HG03025 (cell line): Measurements from ENCODE around the gene ARHGEF38.
"Not testable (repeated sequence)": the region's sequence is repeated elsewhere in the genome, so short reads cannot be mapped to it uniquely, and the experiment has no call there.

ENCODE experiments used
- ATAC-seq: cut with Tn5 transposase; IDR thresholded peaks from one replicate; pipeline ENCODE4 v1.9.1; 2021; ENCODE audit warnings: mild to moderate bottlenecking, moderate library complexity; ENCODE audit not compliant: unreplicated experiment, low FRiP score

The ARHGEF38 gene

GRCh38 chr4:105698607-105699006, 146.2 kb downstream of the ARHGEF38 start:
- no peak for ATAC-seq

- ATAC-seq = no peak
Measured at GRCh38 chr4:105707782-105708180, 155.4 kb downstream of the ARHGEF38 start.

GRCh38 chr4:105708181-105709080, 156.0 kb downstream of the ARHGEF38 start, which contains the start of the genes GSTCD and INTS12:
Gene GSTCD (plus strand): TSS chr4:105708784. CDS start chr4:105717614, 8,830 bp downstream.
Gene INTS12 (minus strand): TSS chr4:105708689. CDS start chr4:105700005, 8,684 bp downstream.
- ATAC-seq = peak; percentile 82

- ATAC-seq = peak; percentile 22
Measured at GRCh38 chr4:105709081-105709450, 156.6 kb downstream of the ARHGEF38 start.

GRCh38 chr4:105710012-105710600, 157.7 kb downstream of the ARHGEF38 start:
- ATAC-seq = no peak

- ATAC-seq = no peak
Measured at GRCh38 chr4:105710678-105711077, 158.3 kb downstream of the ARHGEF38 start.

GRCh38 chr4:105712766-105713165, 160.3 kb downstream of the ARHGEF38 start:
- ATAC-seq = no peak

- ATAC-seq = no peak
Measured at GRCh38 chr4:105714071-105714521, 161.7 kb downstream of the ARHGEF38 start.

GRCh38 chr4:105714932-105715331, 162.5 kb downstream of the ARHGEF38 start:
- ATAC-seq = no peak

GRCh38 chr4:105715692-105716278, 163.4 kb downstream of the ARHGEF38 start:
- no peak for ATAC-seq

GRCh38 chr4:105719204-105719603, 166.8 kb downstream of the ARHGEF38 start:
- ATAC-seq = no peak

GRCh38 chr4:105725623-105726022, 173.2 kb downstream of the ARHGEF38 start:
- ATAC-seq = no peak

GRCh38 chr4:105729895-105730294, 177.5 kb downstream of the ARHGEF38 start:
- not testable (repeated sequence) for ATAC-seq
